Fibroblast of skin of left biceps (primary cell): ENCODE measurements around the gene RAB15.

Experiments used
- DNase-seq, 2 experiments: peaks; one replicate each; pipeline ENCODE4 v3.0.0-alpha.2; 2013; ENCODE audit warnings: low read depth in 2 of 2

RAB15 gene

GRCh38 chr14:64971943-64972791, at the start of gene RAB15:
RAB15 (minus strand) TSS chr14:64972336; CDS start chr14:64972076, 260 bp downstream.
- no peak for DNase-seq

- peak; percentile 19 to 29 for DNase-seq
These were observed 47.9 kb upstream of the RAB15 start for GRCh38 chr14:65019944-65020566.

- DNase-seq = no peak
These were observed 44.3 kb upstream of the RAB15 start for GRCh38 chr14:65016471-65016870.

GRCh38 chr14:65015391-65015790, 43.3 kb upstream of the RAB15 start:
- DNase-seq = no peak

GRCh38 chr14:65012353-65012752, 40.2 kb upstream of the RAB15 start:
- no peak for DNase-seq

- no peak for DNase-seq
These were observed 39.4 kb upstream of the RAB15 start for GRCh38 chr14:65011538-65011937.

- no peak for DNase-seq
These were observed 38.2 kb upstream of the RAB15 start for GRCh38 chr14:65010211-65010931.

GRCh38 chr14:65007202-65007601, 35.1 kb upstream of the RAB15 start:
- DNase-seq = no peak

GRCh38 chr14:65006261-65006721, 34.2 kb upstream of the RAB15 start:
- DNase-seq = no peak

- DNase-seq = no peak
These were observed 31.3 kb upstream of the RAB15 start for GRCh38 chr14:65003394-65003793.

GRCh38 chr14:65002586-65003210, 30.6 kb upstream of the RAB15 start:
- no peak for DNase-seq

GRCh38 chr14:65001723-65002122, 29.6 kb upstream of the RAB15 start:
- DNase-seq = no peak

- peak; percentile 44 to 45 for DNase-seq
These were observed 28.9 kb upstream of the RAB15 start for GRCh38 chr14:65000898-65001591.

- DNase-seq = no peak
These were observed 26.4 kb upstream of the RAB15 start for GRCh38 chr14:64998455-64998931.

GRCh38 chr14:64997108-64997794, 25.1 kb upstream of the RAB15 start:
- DNase-seq = no peak

GRCh38 chr14:64995291-64995690, 23.2 kb upstream of the RAB15 start:
- no peak for DNase-seq

- no peak for DNase-seq
These were observed 22.4 kb upstream of the RAB15 start for GRCh38 chr14:64994540-64994939.

GRCh38 chr14:64993266-64993930, 21.3 kb upstream of the RAB15 start:
- DNase-seq = no peak

GRCh38 chr14:64992328-64992885, 20.3 kb upstream of the RAB15 start:
- DNase-seq = no peak

- DNase-seq = no peak
These were observed 18.8 kb upstream of the RAB15 start for GRCh38 chr14:64990939-64991338.
